ENCODE measurements around the gene TSPAN14. TPM values are rescaled to one million over a fixed set of nuclear protein-coding genes. Genes with fewer than 3 reads are reported as not detected.

Gene TSPAN14
- total and polyA plus RNA-seq, 12 donors, result 13.1 to 112 (median 45.5) TPM

DNA sequence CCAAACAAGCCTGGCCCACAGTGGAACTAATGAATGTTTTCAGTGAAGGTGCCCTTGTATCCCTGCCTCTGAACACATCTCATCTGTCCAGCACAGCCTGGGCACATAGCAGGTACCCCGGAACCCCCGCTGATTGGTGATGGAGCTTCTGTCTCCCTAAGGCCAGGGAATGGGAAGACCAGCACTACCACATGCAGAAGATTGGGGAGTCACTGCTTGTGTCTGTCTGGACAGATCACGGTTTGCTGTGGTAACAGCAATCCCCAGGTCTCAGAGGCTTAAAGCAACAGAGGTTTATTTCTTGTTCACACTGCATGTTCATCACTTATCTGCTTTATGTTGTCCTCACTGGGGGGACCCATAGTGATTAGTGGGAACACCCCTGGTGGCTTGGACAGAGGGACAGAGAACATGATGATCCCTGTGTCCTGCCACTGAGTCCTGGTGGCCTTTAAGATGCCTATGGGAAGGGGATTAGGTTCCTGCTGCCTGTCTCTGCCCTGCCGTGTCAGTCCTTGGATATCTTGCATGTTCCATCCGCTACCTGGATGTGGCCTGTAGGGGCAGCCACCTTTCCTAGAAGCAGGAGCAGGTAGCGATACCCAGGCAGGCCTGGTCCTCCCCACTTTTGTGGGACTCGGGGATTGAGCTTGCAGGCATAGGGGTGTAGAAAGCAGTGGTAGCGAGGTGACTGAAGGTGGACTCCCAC is 3.6 kb downstream of the TSPAN14 start:
- no peak overlapping the region for H3K4me3 ChIP-seq
- no peaks in the 10 kb centered on the region for H3K27me3 ChIP-seq
- no peak for DNase-seq
- H3K36me3 ChIP-seq (replicated peaks in 1 of 2), result no peaks in the 10 kb centered on the region
- intact Hi-C loops (cut with DNase I), result no loop called here
- H3K9me3 ChIP-seq (replicated peaks in 1 of 3), result no peaks in the 10 kb centered on the region
- 86 to 93% (median 91%) methylated on average over 3 to 8 of the region's 8 CpGs for WGBS, 4 donors
- no peak for TF ChIP-seq CTCF (IDR thresholded peaks at IDR 0.05)
- TF ChIP-seq POLR2A (IDR thresholded peaks at IDR 0.05), result no peak
- H3K4me1 ChIP-seq (replicated peaks in 1 of 2), result peaks cover 15 to 63% of the 10 kb centered on the region in 2 donors
- H3K27ac ChIP-seq, result peak overlapping the region in 1 of 5 donors; percentile 21

GRCh38 chr10:80458263-80458625 is 4.1 kb downstream of the TSPAN14 start:
- intact Hi-C loops (cut with DNase I), result no loop called here
- WGBS, 4 donors, result 58 to 78% (median 66%) methylated on average over 3 to 4 of the region's 4 CpGs
- Histone ChIP-seq H3K27me3 (no peaks in the 10 kb centered on the region), H3K4me3 (no peak overlapping the region), H3K36me3 (replicated peaks in 1 of 2) (no peaks in the 10 kb centered on the region), H3K9me3 (replicated peaks in 1 of 3) (no peaks in the 10 kb centered on the region), H3K4me1 (replicated peaks in 1 of 2) (peaks cover 20 to 64% of the 10 kb centered on the region in 2 donors), H3K27ac (peak overlapping the region in 1 of 5 donors; percentile 21)
- DNase-seq, result no peak
- TF ChIP-seq CTCF (IDR thresholded peaks at IDR 0.05) (no peak), POLR2A (IDR thresholded peaks at IDR 0.05) (no peak)

DNA sequence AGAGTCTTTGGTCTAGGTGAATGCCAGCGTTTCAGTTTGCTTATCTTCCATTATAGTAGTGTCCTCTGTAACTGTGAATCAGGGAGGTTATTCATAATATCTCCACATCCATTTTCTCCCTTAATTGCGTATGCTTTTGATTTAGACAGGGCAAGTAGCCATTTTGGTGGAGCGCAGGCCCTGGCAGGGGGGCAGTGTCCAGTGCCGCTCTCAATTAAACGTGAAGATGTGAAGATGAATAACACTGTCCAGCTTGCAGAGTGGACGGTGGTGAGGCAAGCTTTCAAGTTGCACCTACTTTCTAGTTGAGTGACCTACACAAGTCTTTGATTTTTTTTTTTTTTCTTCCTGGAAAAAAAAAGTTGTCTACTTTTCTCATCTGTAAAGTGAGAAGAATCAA is 4.5 kb downstream of the TSPAN14 start:
- Histone ChIP-seq H3K9me3 (replicated peaks in 1 of 3) (no peaks in the 10 kb centered on the region), H3K4me1 (replicated peaks in 1 of 2) (peaks cover 24 to 64% of the 10 kb centered on the region in 2 donors), H3K4me3 (peak overlapping the region in 1 of 4 donors; percentile 31), H3K27me3 (no peaks in the 10 kb centered on the region), H3K36me3 (replicated peaks in 1 of 2) (no peaks in the 10 kb centered on the region), H3K27ac (peak overlapping the region in 1 of 5 donors; percentile 82)
- intact Hi-C loops (cut with DNase I), result no loop called here
- no peak for DNase-seq
- no peak for TF ChIP-seq POLR2A (IDR thresholded peaks at IDR 0.05)
- TF ChIP-seq CTCF (IDR thresholded peaks at IDR 0.05), result no peak
- WGBS, 4 donors, result 71 to 87% (median 82%) methylated on average over 6 of the region's 6 CpGs

DNA sequence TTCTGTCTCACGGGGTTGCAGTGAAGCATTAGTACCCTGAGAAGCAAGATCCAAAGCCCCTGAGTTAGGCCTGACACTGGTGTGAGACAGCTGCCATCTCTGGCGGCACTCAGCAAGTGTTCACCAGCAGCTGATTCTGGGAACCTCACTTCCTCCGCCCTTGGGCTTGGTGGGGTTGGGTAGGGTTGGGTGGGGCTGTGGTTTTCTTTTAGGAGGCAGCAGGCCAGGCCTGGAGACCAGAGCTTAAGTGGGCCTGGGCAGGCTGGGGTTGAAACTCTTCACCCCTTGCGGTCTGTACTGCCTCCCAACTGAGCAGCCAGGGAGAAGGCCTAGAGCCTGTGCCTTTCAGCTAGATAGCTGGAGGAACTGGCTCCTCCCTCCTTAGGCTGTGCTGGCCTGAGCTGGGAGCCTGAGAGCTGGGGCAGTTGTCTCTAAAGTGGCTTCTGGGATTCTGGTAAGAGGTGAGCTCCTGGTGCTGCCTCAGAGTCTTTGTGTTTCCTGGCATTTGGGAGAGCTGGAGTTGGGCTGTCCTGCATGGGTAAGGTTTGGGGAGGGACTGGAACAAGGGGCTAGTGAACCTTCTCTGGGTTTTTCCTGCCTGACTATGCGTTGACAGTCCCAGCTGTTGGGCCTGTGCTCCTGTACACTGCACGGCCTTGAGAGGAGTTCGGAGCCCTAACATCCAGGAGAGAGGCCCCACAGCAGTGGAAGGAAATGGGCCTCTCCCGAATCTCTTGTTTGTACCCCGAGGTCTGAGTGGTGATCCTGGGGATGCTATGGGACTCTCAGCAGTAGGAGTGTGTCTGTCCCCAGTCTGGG is 5.1 kb downstream of the TSPAN14 start:
- H3K27me3 ChIP-seq, result no peaks in the 10 kb centered on the region
- intact Hi-C loops (cut with DNase I), result no loop called here
- H3K4me1 ChIP-seq (replicated peaks in 1 of 2), result peaks cover 30 to 70% of the 10 kb centered on the region in 2 donors
- no peaks in the 10 kb centered on the region for H3K36me3 ChIP-seq (replicated peaks in 1 of 2)
- peak overlapping the region in 1 of 4 donors; percentile 31 for H3K4me3 ChIP-seq
- TF ChIP-seq POLR2A (IDR thresholded peaks at IDR 0.05) (no peak), CTCF (IDR thresholded peaks at IDR 0.05) (no peak)
- 58 to 70% (median 65%) methylated on average over 4 to 9 of the region's 9 CpGs for WGBS, 4 donors
- peak overlapping the region in 2 of 5 donors; percentile 63 to 82 for H3K27ac ChIP-seq
- DNase-seq, result peak in 6 of 7 donors; percentile 42 to 71 (median 50)
- H3K9me3 ChIP-seq (replicated peaks in 1 of 3), result no peaks in the 10 kb centered on the region

Data from adrenal gland (tissue), 12 donors.